Stimulated activated effector memory CD8-positive, alpha-beta T cell treated with anti-CD3 and anti-CD28 coated beads, Interleukin-12 subunit alpha, Interleukin-12 subunit beta, amount 100 ng/mL, for 72 hours (primary cell): Measurements from ENCODE around the gene B4GALT5.

Experiments used
- ATAC-seq: fragments of 150-1000 bp; cut with Tn5 transposase; 2 replicates; pipeline ENCODE4 v1.10.0; 2021
- DNase-seq, 2 donors: peaks; one replicate each; pipeline ENCODE4 v3.0.0; 2021 to 2022; ENCODE audit warnings: low spot score in 2 of 2
- H3K27ac Mint-ChIP-seq: one replicate; pipeline ENCODE4 v1.8.0; 2022; ENCODE audit warnings: mild to moderate bottlenecking, mixed read lengths
- H3K36me3 Mint-ChIP-seq: one replicate; pipeline ENCODE4 v1.8.0; 2022; ENCODE audit warnings: mild to moderate bottlenecking, mixed read lengths
- H3K4me1 Mint-ChIP-seq: one replicate; pipeline ENCODE4 v1.8.0; 2022; ENCODE audit warnings: mixed read lengths
- H3K4me3 Mint-ChIP-seq: one replicate; pipeline ENCODE4 v1.8.0; 2022; ENCODE audit warnings: mild to moderate bottlenecking, mixed read lengths
- H3K9me3 Mint-ChIP-seq: one replicate; pipeline ENCODE4 v1.8.0; 2022; ENCODE audit warnings: mixed read lengths

B4GALT5 gene

GRCh38 chr20:49644980-49645565, 68.6 kb downstream of the B4GALT5 start:
- Mint-ChIP-seq H3K27ac (no peak overlapping the region), H3K36me3 (peaks cover 100% of the 10 kb centered on the region)
- no peak for ATAC-seq

GRCh38 chr20:49642816-49643215, 70.9 kb downstream of the B4GALT5 start:
- H3K4me3 Mint-ChIP-seq = no peak overlapping the region
- H3K27ac Mint-ChIP-seq = no peak overlapping the region
- peaks cover 99% of the 10 kb centered on the region for H3K36me3 Mint-ChIP-seq
- H3K4me1 Mint-ChIP-seq = peaks cover 22% of the 10 kb centered on the region
- no peaks in the 10 kb centered on the region for H3K9me3 Mint-ChIP-seq
- ATAC-seq (no peak), DNase-seq (no peak)

More at GRCh38 chr20:49644980-49645565, 68.6 kb downstream of the B4GALT5 start:
- DNase-seq = no peak
- Mint-ChIP-seq H3K4me1 (peaks cover 22% of the 10 kb centered on the region), H3K4me3 (no peak overlapping the region), H3K9me3 (no peaks in the 10 kb centered on the region)

- H3K27ac Mint-ChIP-seq = peak overlapping the region; percentile 78
- peaks cover 15% of the 10 kb centered on the region for H3K4me1 Mint-ChIP-seq
- peaks cover 99% of the 10 kb centered on the region for H3K36me3 Mint-ChIP-seq
- no peaks in the 10 kb centered on the region for H3K9me3 Mint-ChIP-seq
- DNase-seq (no peak), ATAC-seq (peak; percentile 49)
- H3K4me3 Mint-ChIP-seq = no peak overlapping the region
These were observed 71.7 kb downstream of the B4GALT5 start for GRCh38 chr20:49641683-49642656.

- no peak overlapping the region for H3K4me3 Mint-ChIP-seq
- H3K9me3 Mint-ChIP-seq = no peaks in the 10 kb centered on the region
- peak overlapping the region; percentile 79 for H3K27ac Mint-ChIP-seq
- peaks cover 99% of the 10 kb centered on the region for H3K36me3 Mint-ChIP-seq
- DNase-seq = no peak
- H3K4me1 Mint-ChIP-seq = peaks cover 18% of the 10 kb centered on the region
- no peak for ATAC-seq
These were observed 76.5 kb downstream of the B4GALT5 start for GRCh38 chr20:49637046-49637637.

GRCh38 chr20:49636447-49636846, 77.2 kb downstream of the B4GALT5 start:
- DNase-seq = no peak
- no peak for ATAC-seq
- Mint-ChIP-seq H3K9me3 (no peaks in the 10 kb centered on the region), H3K36me3 (peaks cover 97% of the 10 kb centered on the region), H3K4me1 (peaks cover 25% of the 10 kb centered on the region), H3K27ac (peak overlapping the region; percentile 79), H3K4me3 (no peak overlapping the region)

GRCh38 chr20:49635866-49636265, 77.8 kb downstream of the B4GALT5 start:
- Mint-ChIP-seq H3K27ac (peak overlapping the region; percentile 79), H3K36me3 (peaks cover 97% of the 10 kb centered on the region), H3K9me3 (no peaks in the 10 kb centered on the region), H3K4me3 (no peak overlapping the region), H3K4me1 (peaks cover 29% of the 10 kb centered on the region)
- ATAC-seq = no peak
- DNase-seq = no peak

- ATAC-seq = no peak
- H3K9me3 Mint-ChIP-seq = no peaks in the 10 kb centered on the region
- H3K36me3 Mint-ChIP-seq = peaks cover 94% of the 10 kb centered on the region
- no peak for DNase-seq
- H3K27ac Mint-ChIP-seq = no peak overlapping the region
- peaks cover 28% of the 10 kb centered on the region for H3K4me1 Mint-ChIP-seq
- no peak overlapping the region for H3K4me3 Mint-ChIP-seq
These were observed 78.5 kb downstream of the B4GALT5 start for GRCh38 chr20:49635166-49635565.

GRCh38 chr20:49634116-49634515, 79.6 kb downstream of the B4GALT5 start:
- no peak overlapping the region for H3K27ac Mint-ChIP-seq
- ATAC-seq = no peak

GRCh38 chr20:49633643-49634042, 80.0 kb downstream of the B4GALT5 start:
- Mint-ChIP-seq H3K27ac (no peak overlapping the region), H3K4me1 (peaks cover 24% of the 10 kb centered on the region), H3K36me3 (peaks cover 79% of the 10 kb centered on the region), H3K4me3 (no peak overlapping the region), H3K9me3 (no peaks in the 10 kb centered on the region)
- no peak for DNase-seq
- no peak for ATAC-seq

More at GRCh38 chr20:49634116-49634515, 79.6 kb downstream of the B4GALT5 start:
- Mint-ChIP-seq H3K36me3 (peaks cover 83% of the 10 kb centered on the region), H3K9me3 (no peaks in the 10 kb centered on the region), H3K4me3 (no peak overlapping the region), H3K4me1 (peaks cover 24% of the 10 kb centered on the region)
- DNase-seq = no peak

GRCh38 chr20:49633023-49633422, 80.7 kb downstream of the B4GALT5 start:
- no peaks in the 10 kb centered on the region for H3K9me3 Mint-ChIP-seq

GRCh38 chr20:49631856-49632418, 81.7 kb downstream of the B4GALT5 start:
- Mint-ChIP-seq H3K27ac (peak overlapping the region; percentile 82), H3K9me3 (no peaks in the 10 kb centered on the region), H3K36me3 (peaks cover 62% of the 10 kb centered on the region), H3K4me1 (peaks cover 24% of the 10 kb centered on the region), H3K4me3 (no peak overlapping the region)
- peak; percentile 21 for ATAC-seq
- DNase-seq = no peak

More at GRCh38 chr20:49633023-49633422, 80.7 kb downstream of the B4GALT5 start:
- no peak for DNase-seq
- no peak for ATAC-seq
- Mint-ChIP-seq H3K27ac (no peak overlapping the region), H3K4me1 (peaks cover 24% of the 10 kb centered on the region), H3K4me3 (no peak overlapping the region), H3K36me3 (peaks cover 73% of the 10 kb centered on the region)

GRCh38 chr20:49631061-49631716, 82.5 kb downstream of the B4GALT5 start:
- DNase-seq (no peak), ATAC-seq (no peak)
- Mint-ChIP-seq H3K4me1 (peaks cover 21% of the 10 kb centered on the region), H3K27ac (peak overlapping the region; percentile 82), H3K9me3 (no peaks in the 10 kb centered on the region), H3K36me3 (peaks cover 55% of the 10 kb centered on the region), H3K4me3 (no peak overlapping the region)

- ATAC-seq (no peak), DNase-seq (no peak)
- Mint-ChIP-seq H3K27ac (peak overlapping the region; percentile 82), H3K4me1 (peaks cover 21% of the 10 kb centered on the region), H3K4me3 (no peak overlapping the region), H3K9me3 (no peaks in the 10 kb centered on the region), H3K36me3 (peaks cover 48% of the 10 kb centered on the region)
These were observed 83.2 kb downstream of the B4GALT5 start for GRCh38 chr20:49630396-49630951.

- Mint-ChIP-seq H3K4me1 (peaks cover 23% of the 10 kb centered on the region), H3K4me3 (no peak overlapping the region), H3K27ac (no peak overlapping the region), H3K36me3 (peaks cover 39% of the 10 kb centered on the region), H3K9me3 (no peaks in the 10 kb centered on the region)
- DNase-seq (no peak), ATAC-seq (no peak)
These were observed 84.1 kb downstream of the B4GALT5 start for GRCh38 chr20:49629606-49630005.
